GM21529 (cell line): ENCODE measurements around the gene IRF2.
"Not testable (repeated sequence)": the region's sequence is repeated elsewhere in the genome, so short reads cannot be mapped to it uniquely, and the experiment has no call there.

ENCODE experiments used
- ATAC-seq: cut with Tn5 transposase; IDR thresholded peaks from one replicate; pipeline ENCODE4 v1.9.1; 2021; ENCODE audit not compliant: unreplicated experiment

IRF2 gene

DNA sequence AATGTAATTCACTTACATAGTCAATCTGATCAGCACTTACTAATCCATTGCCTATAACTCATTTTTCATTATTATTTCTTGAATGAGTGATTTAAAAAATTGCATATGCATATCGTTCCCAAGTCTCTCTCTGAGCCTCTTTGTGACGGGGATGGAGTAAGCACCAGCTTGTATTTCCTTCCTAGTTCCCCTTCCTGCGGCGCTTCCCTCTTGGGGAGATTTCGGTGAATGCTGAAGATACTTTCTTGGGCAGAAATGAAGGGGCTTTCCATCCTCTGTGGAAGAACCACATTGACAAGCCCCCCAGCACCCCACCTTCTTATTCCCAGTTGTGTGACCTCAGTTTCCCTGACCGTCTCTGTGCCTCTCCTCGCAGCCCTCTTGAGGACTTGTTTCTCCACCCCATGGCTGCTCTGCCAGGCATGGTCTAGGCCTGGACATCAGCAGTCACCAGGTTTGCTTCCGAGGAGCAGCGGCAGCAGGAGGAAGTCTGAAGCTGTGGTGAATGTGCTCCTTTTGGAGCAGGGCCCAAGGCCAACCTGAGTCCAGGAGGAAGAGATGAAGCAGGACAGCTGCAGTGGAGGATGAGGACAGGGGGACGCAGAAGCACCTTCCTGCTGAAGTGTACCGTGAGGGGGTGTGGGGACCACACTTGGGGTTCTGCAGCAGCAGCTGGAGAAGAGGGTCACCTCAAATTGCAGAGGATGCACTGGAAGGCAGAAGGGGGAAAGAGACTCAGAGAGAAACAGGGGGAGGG, 124.9 kb downstream of the IRF2 start:
- no peak for ATAC-seq

DNA sequence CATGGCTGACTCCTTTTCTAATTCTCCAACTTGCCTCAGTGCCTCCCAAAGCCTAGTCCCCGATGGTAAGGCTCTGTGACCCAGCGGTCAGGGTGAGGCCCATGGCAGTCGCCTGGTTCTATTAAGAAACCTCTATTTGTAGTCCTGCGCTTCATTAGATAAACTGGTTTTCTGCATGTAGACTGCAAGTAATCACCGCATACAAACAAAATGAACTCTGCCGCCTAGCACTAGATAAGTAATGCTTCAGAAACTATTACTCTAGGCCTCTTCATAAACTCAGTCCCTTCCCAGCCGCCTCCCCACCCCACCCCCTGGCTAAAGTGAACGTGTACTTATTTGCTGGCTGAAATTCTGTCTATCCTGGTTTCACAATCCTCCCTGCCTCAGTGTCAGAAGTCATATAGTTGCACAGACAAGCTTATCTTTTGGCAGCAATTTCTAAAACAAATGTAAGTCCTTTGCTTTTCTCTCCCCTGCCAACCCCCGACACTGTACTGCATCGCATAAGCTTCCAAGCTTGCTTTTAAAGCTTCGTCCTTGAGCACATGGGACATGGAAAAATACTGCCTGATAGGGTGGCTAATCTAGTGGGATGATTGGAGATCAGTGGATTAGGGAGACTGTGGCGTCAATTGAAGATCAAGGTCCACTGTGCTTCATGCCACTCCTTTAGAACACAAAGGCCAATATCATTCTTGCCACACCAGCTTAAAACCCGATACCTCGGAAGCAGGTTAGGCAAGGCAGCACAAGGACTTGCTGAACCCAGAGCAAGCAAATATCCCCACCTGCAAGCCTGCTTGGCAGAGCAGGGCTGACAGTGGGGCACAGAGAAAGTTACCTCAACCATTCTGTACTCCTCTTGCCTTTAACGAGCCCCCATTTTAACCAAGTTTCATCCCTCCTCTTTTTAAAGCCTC, 125.8 kb downstream of the IRF2 start:
- ATAC-seq, result no peak

DNA sequence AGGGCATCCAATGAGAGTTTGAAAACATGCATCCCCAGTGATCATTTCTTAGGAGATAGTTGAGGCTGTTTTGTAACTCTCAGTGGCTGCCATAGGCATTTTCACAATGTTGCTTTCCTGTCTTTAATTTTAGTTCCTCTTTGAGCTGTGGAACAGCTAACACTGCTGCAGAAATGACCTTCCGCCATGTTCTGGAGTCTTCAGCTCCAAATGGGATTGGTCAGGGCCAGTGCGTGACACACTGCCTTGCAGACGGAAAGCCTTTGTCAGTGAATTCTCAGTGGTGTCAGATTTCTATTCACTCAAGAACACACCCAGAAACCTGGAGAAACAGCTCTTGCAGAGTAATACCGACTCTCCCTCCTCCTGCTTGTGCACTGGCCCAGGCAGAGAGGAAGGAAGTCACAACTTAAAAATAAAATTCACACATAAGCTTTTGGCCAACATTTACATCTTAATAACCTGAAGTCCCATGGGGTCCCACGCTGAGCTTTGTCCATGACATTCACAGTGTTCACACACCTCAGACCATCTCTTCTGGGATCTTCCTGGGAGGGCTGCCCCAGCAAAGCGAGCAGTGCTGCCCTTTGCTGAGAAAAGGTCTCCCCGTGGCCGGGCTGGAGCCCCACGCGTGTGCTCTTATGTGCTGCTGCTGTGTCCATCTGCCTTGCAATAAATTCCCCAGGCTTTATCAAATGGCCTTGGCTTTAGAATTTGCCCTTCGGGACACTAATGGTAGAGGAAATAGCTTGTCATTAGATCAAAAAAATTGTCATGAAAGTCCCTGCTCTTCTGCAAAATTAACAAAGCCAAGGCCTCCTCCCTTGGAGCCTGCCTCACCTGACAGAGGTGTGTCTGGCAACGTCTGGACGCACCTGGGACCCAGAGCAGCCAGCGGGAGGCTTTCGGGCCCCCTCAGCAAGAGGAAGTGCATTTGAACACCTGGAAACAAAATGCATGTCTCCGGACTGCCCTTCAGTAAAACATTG, 126.8 kb downstream of the IRF2 start:
- ATAC-seq, result peak; percentile 75

DNA sequence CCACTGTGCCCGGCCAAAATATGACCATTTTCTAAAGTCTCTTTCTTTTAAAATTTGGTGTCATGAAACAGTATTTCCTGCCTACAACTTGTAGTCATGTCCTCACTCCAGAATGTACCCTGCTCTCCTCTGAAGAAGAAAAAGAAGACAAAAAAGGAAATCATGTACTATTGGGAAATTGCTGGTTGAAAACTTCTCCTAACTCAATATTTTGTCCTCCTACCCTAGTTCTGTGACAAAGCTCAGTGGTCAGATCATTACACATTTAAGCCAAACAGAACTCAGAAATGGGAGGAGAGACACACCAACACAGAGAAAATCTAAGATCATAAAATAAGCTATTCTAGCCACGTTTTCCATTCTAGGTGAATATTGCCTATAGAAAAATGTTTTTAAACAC, 127.7 kb downstream of the IRF2 start:
- ATAC-seq, result no peak

DNA sequence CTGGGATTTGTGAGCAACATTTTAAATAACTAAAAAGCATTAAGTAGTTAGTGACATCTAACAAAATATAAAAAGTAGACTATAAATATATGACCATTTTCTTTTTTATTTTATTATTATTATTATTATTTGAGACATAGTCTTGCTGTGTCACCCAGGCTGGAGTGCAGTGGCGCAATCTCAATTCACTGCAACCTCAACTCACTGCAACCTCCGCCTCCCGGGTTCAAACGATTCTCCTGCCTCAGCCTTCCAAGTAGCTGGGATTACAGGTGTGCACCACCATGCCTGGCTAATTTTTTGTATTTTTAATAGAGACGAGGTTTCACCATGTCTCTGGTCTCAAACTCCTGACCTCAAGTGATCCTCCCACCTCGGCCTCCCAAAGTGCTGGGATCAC, 128.1 kb downstream of the IRF2 start:
- ATAC-seq, result not testable (repeated sequence)

DNA sequence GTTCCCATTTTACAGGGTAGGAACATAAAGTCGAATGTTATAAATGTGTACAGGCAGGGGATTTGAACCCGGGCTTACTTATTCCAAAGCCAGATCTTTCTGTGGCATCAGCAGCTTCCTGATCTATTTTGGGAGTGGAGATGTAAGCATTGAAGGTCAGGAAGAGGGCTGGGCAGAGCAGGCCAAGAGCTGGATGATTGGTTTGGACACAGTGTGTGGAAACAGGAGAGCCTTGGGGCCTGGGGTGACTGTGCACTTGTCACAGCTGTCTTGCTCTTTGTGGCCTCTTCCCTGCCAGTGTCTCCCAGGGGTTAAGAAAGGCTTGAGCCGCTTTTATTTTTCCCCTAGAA, 128.8 kb downstream of the IRF2 start:
- ATAC-seq, result no peak

DNA sequence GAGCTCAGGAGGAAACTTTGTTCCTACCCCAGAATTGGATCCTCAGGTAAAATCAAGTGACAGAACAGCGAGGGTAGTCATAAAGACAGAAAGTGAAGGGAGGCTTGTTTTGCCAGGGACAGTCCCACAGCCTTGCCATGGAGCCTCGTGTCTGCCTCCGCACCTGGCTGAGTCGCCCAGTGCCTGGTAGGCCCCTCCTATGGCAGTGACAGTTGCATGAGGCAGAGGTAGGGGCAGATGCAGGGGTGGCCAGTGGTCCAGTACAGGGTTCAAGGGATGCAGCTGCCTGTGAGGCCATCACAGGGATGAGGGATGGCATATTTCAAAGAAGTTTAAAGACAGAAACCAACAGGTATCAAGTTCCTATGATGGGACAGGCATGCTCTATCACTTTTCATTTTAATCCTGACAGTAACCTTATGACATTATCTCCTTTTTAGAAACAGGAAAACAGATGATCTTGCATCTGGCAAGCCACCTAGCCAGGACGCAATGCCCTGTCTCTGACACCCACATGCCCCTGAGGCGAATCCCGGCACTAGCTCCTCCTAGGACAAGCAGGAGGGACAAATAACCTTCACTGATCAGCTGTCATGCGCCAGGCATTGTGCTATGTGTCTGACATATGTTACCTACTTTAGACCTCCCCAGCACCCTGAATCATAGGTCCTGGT, 129.3 kb downstream of the IRF2 start:
- ATAC-seq, result no peak

DNA sequence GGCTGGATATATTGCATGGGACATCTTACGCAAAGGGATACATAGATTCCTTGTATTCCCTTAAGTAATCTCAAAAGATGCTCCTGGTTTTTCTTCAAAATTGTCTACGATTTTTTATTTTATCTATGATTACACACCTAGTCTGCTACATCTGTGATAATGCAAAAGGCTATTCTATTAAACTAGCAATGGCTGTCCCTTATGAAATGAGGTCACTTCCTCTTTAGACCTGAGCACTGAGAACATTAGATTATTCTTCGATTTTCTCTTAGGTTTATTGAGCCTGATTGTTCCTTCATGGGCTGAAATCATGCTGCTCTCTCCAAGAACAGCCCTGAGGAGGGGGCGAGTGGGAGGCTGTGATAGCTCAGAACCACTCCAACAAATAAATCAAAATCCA, 129.9 kb downstream of the IRF2 start:
- no peak for ATAC-seq

DNA sequence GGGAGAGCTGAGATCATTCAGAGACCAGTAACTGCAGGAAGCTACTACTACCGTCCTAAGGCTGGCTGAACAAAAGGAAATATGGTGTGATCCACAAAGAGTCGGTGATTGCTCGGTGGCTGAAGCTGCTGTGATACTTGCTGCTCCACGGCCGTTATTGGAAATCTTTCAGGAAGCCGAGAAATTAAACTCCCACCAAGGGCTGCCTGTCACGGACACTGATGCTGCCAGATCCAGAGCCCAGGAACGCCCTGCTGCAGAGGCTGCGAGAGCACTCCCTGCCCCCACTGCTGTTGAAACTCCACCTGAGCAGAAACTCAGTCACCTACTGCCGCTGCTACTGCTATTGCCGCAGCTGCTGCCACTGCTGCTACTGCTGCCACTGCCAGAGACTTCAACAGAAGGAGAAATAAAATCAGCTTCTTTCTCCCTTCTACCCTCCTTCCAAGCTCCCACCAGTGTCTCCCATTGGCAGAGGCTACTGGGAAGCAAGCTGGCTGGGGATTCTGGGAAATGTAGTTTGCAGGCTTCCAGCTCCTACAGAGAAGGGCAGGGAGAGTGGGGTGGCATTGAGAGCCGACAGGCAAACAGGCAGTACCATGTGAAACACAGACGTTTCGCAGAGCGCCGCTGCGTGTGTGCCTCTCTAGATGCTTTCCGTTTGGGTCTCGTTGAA, 130.7 kb downstream of the IRF2 start:
- peak; percentile 45 for ATAC-seq

DNA sequence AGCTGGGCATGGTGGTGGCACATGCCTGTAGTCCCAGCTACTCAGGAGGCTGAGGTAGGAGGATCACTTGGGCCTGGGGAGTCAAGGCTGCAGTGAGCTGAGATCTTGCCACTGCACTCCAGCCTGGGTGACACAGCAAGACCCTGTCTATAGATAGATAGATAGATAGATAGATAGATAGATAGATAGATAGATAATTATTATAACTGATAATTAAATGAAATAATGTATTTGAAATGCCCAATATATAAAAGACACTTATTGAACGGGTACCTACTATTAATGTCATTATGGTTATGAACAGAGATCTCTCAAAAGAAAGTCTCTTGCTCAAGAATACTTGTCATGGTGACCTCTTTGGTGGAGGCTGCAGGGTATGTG, 131.5 kb downstream of the IRF2 start:
- ATAC-seq, result not testable (repeated sequence)

DNA sequence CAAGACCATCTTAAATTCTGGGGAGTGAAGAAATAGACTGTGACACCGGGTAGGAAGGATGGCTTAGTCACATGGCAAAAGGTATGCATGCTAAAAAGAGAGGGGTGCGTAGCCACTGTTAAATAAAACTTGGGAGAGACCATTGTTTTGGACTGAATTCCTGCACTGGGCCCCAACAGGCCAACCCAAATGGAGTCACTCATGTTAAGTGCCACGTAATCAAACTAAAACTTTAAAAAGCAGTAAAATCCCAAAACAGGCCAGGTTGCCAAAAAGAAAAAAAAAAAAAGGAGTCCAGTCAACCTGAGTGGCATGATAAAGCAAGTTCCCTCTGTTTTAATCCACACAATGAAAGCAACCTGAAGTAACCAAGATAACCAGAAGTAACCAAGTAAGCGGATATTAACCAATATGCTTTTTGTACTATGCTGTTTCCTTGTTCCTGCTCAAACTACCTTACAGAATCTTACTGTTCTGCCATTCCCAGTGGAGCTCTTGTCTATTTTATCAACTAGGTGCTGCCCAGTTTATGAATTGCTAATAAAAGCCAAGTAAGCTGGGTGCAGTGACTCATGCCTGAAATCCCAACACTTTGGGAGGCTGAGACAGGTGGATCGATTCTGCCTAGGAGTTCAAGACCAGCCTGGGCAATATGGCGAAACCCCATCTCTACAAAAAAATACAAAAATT, 132.0 kb downstream of the IRF2 start:
- ATAC-seq, result no peak

DNA sequence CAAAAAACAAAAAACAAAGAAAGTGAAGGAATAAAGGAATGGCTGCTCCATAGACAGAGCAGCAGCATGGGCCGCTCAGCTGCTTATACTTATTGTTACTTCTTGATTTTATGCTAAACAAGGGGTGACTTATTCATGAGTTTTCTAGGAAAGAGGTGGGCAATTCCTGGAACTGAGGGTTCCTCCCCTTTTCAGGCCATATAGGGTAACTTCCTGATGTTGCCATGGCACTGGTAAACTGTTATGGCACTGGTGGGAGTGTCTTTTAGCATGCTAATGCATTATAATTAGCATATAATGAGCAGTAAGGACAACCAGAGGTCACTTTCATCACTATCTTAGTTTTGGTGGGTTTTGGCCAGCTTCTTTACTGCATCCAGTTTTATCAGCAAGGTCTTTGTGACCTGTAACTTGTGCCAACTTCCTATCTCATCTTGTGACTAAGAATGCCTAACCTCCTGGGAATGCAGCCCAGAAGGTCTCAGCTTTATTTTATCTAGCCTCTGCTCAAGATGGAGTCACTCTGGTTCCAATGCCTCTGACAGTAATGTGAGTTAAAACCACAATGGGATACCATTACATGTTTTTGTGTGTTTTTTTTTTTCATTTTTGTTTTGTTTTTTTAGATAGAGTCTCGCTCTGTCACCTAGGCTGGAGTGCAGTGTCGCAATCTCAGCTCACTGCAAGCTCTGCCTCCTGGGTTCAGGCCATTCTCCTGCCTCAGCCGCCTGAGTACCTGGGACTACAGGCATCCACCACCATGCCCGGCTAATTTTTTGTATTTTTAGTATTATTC, 134.8 kb downstream of the IRF2 start:
- ATAC-seq, result not testable (repeated sequence)

DNA sequence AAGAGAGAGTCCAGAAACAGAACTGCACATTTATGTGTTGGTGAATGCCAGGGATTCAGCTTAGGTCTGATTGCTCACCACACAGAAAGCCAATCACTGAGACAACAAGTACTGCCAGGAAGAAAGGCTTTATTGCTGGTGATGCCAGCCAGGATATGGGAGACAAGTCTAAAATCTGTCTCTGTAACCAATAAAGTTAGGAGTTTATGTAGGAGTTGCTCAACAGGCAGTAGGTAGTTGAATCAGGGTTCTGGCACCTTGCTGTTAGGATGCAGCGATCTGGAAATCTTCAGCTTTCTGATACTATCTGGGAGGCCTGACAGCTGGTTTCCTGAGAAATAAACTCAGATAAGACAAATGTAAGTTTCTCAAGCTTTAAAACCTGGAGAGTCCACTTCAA, 136.4 kb downstream of the IRF2 start:
- no peak for ATAC-seq
